Vagina (tissue), 2 donors: ENCODE results near the gene ESYT2. TPM values are rescaled to one million over a fixed set of nuclear protein-coding genes. Genes with fewer than 3 reads are reported as not detected.

Source experiments
- DNase-seq, 2 donors: peaks; one replicate each; pipeline ENCODE4 v3.0.0-alpha.2; 2017; ENCODE audit errors: extremely low spot score in 2 of 2
- H3K27ac ChIP-seq: fragments of 200-600 bp; sonication (generic); one replicate; pipeline ENCODE4 v1.5.1; 2019
- H3K27me3 ChIP-seq: fragments of 200-600 bp; sonication (generic); one replicate; pipeline ENCODE4 v1.5.1; 2019
- H3K36me3 ChIP-seq, 2 donors: fragments of 200-600 bp; sonication (generic); one replicate each; pipeline ENCODE4 v1.5.1; 2017 to 2019
- H3K4me1 ChIP-seq: fragments of 200-600 bp; sonication (generic); one replicate; pipeline ENCODE4 v1.5.1; 2019
- H3K4me3 ChIP-seq, 2 donors: fragments of 200-600 bp; sonication (generic); 1 replicate in 1 of 2; 2 replicates in 1 of 2; pipeline ENCODE4 v1.5.1; 2016 to 2019
- H3K9me3 ChIP-seq: fragments of 200-600 bp; sonication (generic); one replicate; pipeline ENCODE4 v1.5.1; 2019
- POLR2A ChIP-seq, 2 donors: fragments of 450-650 bp; IDR thresholded peaks; one replicate each; pipeline ENCODE4 v1.6.1; 2017; ENCODE audit warnings: antibody characterized with exemption in 2 of 2, mild to moderate bottlenecking in 2 of 2, moderate library complexity in 2 of 2
- POLR2AphosphoS5 ChIP-seq, 2 donors: sonication (generic); formaldehyde crosslinking; IDR thresholded peaks; one replicate each; pipeline ENCODE4 v1.9.0; 2017; ENCODE audit warnings: antibody characterized with exemption in 2 of 2, mild to moderate bottlenecking in 2 of 2, low read depth in 1 of 2; ENCODE audit not compliant: insufficient read depth in 1 of 2
- intact Hi-C: fragments of 100-400 bp; cut with DNase I; formaldehyde crosslinking; loops from one replicate; pipeline ENCODE4 v1.15.1; 2023
- total RNA-seq: library from RNA; depleted of rRNA; stranded (reverse); fragments of >200 nt; gene quantifications from one replicate; pipeline ENCODE4 v1.2.3, GENCODE V29; 2016
- TF ChIP-seq, protein P1 (sequence below), 3 experiments: fragments of 450-650 bp in 2 of 3; fragments of 200-600 bp in 1 of 3; sonication (generic) in 1 of 3; IDR thresholded peaks; one replicate each; pipeline ENCODE4 v1.5.1; 2017 to 2019; ENCODE audit warnings: antibody characterized with exemption in 3 of 3, mild to moderate bottlenecking in 2 of 3, moderate library complexity in 2 of 3

Gene ESYT2
- total RNA-seq, 1 donor from 2014 or later, result 82.5 TPM

DNA sequence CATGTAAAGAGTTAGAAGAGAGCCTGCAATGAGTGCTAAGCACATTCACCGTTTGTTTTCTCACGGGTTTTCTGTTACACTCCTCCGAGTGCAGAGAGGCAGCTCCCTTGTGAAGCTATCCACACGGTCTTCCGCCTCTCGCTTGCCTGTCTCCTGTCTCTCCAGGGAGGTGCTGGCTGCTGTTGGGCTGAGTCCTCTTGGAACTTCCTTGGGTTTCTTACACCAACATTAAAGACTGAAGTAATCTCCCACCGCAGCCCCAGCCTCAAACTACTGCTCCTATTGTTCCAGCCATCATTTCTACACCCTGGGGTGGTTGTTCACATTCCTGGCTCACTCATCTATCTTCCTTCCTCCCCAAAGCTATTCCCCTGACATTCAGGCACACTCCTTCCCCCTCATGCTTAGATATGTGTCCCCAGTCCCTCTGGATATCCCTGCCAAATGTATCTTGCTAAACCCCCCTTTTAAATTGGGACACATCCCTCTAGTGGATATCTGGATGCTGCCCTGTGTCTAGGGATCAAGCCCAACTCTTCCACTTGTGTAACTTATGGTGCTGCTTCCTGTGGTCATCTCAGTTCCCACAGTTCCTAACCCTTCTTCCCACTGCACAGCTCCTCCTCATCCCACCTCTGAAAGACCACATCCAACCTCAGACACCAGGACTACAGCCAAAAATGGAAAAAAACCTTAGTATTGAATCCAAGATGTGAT, 14.1 kb downstream of the ESYT2 start:
- H3K36me3 ChIP-seq, result no peaks in the 10 kb centered on the region
- no peak for DNase-seq
- H3K27ac ChIP-seq, result peak overlapping the region; percentile 92
- TF ChIP-seq POLR2A (IDR thresholded peaks at IDR 0.05) (no peak), POLR2AphosphoS5 (IDR thresholded peaks at IDR 0.05; ENCODE audit: insufficient read depth in 1 of 2, low read depth in 1 of 2) (no peak)
- TF ChIP-seq, protein P1, sequence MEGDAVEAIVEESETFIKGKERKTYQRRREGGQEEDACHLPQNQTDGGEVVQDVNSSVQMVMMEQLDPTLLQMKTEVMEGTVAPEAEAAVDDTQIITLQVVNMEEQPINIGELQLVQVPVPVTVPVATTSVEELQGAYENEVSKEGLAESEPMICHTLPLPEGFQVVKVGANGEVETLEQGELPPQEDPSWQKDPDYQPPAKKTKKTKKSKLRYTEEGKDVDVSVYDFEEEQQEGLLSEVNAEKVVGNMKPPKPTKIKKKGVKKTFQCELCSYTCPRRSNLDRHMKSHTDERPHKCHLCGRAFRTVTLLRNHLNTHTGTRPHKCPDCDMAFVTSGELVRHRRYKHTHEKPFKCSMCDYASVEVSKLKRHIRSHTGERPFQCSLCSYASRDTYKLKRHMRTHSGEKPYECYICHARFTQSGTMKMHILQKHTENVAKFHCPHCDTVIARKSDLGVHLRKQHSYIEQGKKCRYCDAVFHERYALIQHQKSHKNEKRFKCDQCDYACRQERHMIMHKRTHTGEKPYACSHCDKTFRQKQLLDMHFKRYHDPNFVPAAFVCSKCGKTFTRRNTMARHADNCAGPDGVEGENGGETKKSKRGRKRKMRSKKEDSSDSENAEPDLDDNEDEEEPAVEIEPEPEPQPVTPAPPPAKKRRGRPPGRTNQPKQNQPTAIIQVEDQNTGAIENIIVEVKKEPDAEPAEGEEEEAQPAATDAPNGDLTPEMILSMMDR (IDR thresholded peaks at IDR 0.05), result no peak
- H3K27me3 ChIP-seq, result no peaks in the 10 kb centered on the region
- peaks cover 77% of the 10 kb centered on the region for H3K4me1 ChIP-seq
- no peaks in the 10 kb centered on the region for H3K9me3 ChIP-seq
- intact Hi-C loops, result no loop called here
- no peak overlapping the region for H3K4me3 ChIP-seq

DNA sequence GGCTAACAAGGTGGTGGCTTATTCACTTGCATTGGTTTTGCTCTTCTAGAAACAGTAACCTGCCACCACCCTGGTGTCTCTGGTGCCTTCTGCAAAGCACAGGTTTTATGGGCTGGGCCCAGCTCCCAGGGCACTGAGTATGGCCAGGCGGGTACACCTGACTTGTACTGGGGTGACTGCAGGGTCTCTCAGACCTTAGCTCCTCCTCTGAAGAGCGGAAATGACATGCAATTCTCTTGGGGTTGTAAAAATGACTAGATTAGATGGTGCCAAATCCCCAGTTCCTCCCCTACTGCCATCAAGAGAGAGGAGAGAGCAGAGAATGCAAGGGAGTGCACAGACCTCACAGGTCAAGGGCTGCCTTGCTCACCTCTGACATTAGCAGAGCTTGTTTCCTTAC, 14.7 kb downstream of the ESYT2 start:
- H3K4me1 ChIP-seq, result peaks cover 78% of the 10 kb centered on the region
- no peaks in the 10 kb centered on the region for H3K27me3 ChIP-seq
- H3K9me3 ChIP-seq, result no peaks in the 10 kb centered on the region
- no peaks in the 10 kb centered on the region for H3K36me3 ChIP-seq
- no peak overlapping the region for H3K4me3 ChIP-seq
- peak overlapping the region; percentile 92 for H3K27ac ChIP-seq
- DNase-seq, result no peak
- intact Hi-C loops, result no loop called here
- no peak for TF ChIP-seq POLR2A (IDR thresholded peaks at IDR 0.05)
- no peak for TF ChIP-seq POLR2AphosphoS5 (IDR thresholded peaks at IDR 0.05; ENCODE audit: insufficient read depth in 1 of 2, low read depth in 1 of 2)
- TF ChIP-seq, protein P1 (IDR thresholded peaks at IDR 0.05), result no peak

DNA sequence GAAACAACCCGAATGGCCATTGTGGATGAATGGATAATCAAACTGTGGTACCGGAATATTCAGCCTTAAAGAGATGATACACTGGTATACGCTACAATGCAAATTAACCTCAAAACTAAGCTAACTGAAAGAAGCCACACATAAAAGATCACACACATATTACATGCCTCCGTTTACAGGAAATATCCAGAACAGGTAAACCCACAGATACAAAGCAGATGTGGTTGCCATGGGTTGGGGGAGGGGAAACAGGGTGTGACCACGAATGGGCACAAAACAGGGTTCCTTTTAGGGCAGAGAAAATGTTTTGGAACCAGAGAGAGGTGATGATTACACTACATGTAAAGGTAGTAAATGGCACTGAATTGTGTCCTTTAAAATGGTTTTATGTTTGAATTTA, 16.6 kb downstream of the ESYT2 start:
- Histone ChIP-seq H3K4me3 (no peak overlapping the region), H3K9me3 (no peaks in the 10 kb centered on the region), H3K27me3 (no peaks in the 10 kb centered on the region), H3K4me1 (peaks cover 61% of the 10 kb centered on the region), H3K36me3 (no peaks in the 10 kb centered on the region), H3K27ac (peak overlapping the region; percentile 10)
- no peak for DNase-seq
- TF ChIP-seq, protein P1 (IDR thresholded peaks at IDR 0.05), result no peak
- TF ChIP-seq POLR2AphosphoS5 (IDR thresholded peaks at IDR 0.05; ENCODE audit: insufficient read depth in 1 of 2, low read depth in 1 of 2), result no peak
- no peak for TF ChIP-seq POLR2A (IDR thresholded peaks at IDR 0.05)
- intact Hi-C loops, result no loop called here

DNA sequence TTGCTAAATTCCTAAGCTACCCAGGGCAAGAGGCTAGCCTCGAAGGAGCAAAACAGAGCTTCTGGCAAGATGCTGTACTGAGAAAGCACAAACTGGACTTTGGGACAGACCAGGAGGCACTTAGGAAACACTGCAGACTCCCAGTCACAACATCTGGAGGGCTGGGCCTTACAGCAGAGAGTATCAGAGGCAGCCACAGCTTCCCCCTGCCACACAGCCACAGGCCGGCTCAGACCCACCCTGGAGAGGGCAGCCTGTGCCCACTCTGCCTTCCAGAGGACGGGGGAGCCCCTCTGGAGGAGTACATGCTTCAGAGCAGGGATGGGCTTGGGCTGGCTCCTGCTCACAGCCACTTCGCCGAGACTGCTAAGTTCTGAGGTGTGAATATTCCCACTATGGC, 17.4 kb downstream of the ESYT2 start:
- Histone ChIP-seq H3K36me3 (no peaks in the 10 kb centered on the region), H3K9me3 (no peaks in the 10 kb centered on the region), H3K4me1 (peaks cover 53% of the 10 kb centered on the region), H3K27me3 (no peaks in the 10 kb centered on the region), H3K27ac (peak overlapping the region; percentile 58), H3K4me3 (no peak overlapping the region)
- intact Hi-C loops, result no loop called here
- no peak for TF ChIP-seq POLR2A (IDR thresholded peaks at IDR 0.05)
- TF ChIP-seq POLR2AphosphoS5 (IDR thresholded peaks at IDR 0.05; ENCODE audit: insufficient read depth in 1 of 2, low read depth in 1 of 2), result no peak
- TF ChIP-seq, protein P1 (IDR thresholded peaks at IDR 0.05), result no peak
- no peak for DNase-seq

DNA sequence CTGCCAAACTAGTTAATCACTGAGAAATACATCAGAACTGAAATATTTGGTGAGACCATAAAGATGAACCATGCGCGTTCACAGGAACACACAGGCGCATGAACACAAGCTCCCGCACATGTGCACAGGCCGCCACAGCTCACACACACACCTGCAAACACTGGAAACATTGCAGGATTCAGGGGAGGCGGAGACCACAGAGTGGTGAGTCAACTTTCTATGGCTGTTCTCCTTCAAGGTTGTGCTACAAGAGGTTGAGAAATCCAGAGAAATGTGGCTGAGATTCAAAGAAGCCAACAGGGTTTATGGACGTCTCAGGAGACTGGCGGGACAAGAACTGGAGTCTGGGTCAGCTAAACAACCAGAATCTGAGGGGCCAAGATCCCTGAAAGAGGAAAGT, 17.8 kb downstream of the ESYT2 start:
- TF ChIP-seq, protein P1 (IDR thresholded peaks at IDR 0.05), result no peak
- TF ChIP-seq POLR2AphosphoS5 (IDR thresholded peaks at IDR 0.05; ENCODE audit: insufficient read depth in 1 of 2, low read depth in 1 of 2) (no peak), POLR2A (IDR thresholded peaks at IDR 0.05) (no peak)
- Histone ChIP-seq H3K4me1 (peaks cover 49% of the 10 kb centered on the region), H3K27me3 (no peaks in the 10 kb centered on the region), H3K4me3 (no peak overlapping the region), H3K36me3 (no peaks in the 10 kb centered on the region), H3K27ac (peak overlapping the region; percentile 58), H3K9me3 (no peaks in the 10 kb centered on the region)
- DNase-seq, result no peak
- intact Hi-C loops, result no loop called here
